Endothelial cell of umbilical vein (primary cell): ENCODE measurements around the gene AVL9.

Source experiments
- EZH2 ChIP-seq: IDR thresholded peaks from 2 replicates; pipeline ENCODE4 v1.6.1; 2012; ENCODE audit warnings: borderline replicate concordance, low read depth, mild to moderate bottlenecking, moderate library complexity, low read length, inconsistent platforms; ENCODE audit not compliant: severe bottlenecking
- POLR2A ChIP-seq: IDR thresholded peaks from 2 replicates; pipeline ENCODE4 v1.6.1; 2012; ENCODE audit warnings: low read depth, mild to moderate bottlenecking, control low read depth, low read length
- TF ChIP-seq, protein P1 (sequence below), 2 donors: IDR thresholded peaks; 1 replicate in 1 of 2; 2 replicates in 1 of 2; pipeline ENCODE4 v1.5.1; 2011; ENCODE audit warnings: low read length in 2 of 2, mild to moderate bottlenecking in 2 of 2, moderate library complexity in 2 of 2, control low read depth in 1 of 2, inconsistent platforms in 1 of 2, low read depth in 1 of 2; ENCODE audit not compliant: insufficient read depth in 1 of 2; ENCODE audit errors: extremely low read depth in 1 of 2
- TF ChIP-seq, protein P2 (sequence below): IDR thresholded peaks from 2 replicates; pipeline ENCODE4 v1.6.1; 2011; ENCODE audit not compliant: insufficient read depth, insufficient read length

DNA sequence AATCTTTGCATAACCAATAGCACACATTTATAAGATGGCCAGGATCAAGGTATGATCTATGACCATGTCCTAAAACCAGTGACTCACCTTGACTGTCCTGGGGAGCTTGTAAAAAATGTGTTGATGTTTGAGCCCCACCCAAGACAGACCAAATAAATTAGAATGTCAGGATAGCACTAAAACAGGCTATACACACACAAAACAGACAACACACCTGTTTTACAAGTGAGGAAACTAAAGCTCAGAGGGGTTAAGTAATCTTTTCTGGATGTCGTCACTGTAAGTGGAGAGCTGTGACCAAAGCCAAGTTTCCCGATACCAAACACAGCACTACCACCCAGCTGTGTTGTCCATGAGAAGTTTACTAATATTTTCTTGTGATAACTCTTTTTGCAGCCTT, 84.5 kb downstream of the AVL9 start:
- TF ChIP-seq, protein P1, sequence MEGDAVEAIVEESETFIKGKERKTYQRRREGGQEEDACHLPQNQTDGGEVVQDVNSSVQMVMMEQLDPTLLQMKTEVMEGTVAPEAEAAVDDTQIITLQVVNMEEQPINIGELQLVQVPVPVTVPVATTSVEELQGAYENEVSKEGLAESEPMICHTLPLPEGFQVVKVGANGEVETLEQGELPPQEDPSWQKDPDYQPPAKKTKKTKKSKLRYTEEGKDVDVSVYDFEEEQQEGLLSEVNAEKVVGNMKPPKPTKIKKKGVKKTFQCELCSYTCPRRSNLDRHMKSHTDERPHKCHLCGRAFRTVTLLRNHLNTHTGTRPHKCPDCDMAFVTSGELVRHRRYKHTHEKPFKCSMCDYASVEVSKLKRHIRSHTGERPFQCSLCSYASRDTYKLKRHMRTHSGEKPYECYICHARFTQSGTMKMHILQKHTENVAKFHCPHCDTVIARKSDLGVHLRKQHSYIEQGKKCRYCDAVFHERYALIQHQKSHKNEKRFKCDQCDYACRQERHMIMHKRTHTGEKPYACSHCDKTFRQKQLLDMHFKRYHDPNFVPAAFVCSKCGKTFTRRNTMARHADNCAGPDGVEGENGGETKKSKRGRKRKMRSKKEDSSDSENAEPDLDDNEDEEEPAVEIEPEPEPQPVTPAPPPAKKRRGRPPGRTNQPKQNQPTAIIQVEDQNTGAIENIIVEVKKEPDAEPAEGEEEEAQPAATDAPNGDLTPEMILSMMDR (IDR thresholded peaks at IDR 0.05; ENCODE audit: extremely low read depth in 1 of 2, insufficient read depth in 1 of 2, low read depth in 1 of 2, low read length in 2 of 2), result no peak
- TF ChIP-seq EZH2 (no peak), POLR2A (no peak)
- TF ChIP-seq, protein P2, sequence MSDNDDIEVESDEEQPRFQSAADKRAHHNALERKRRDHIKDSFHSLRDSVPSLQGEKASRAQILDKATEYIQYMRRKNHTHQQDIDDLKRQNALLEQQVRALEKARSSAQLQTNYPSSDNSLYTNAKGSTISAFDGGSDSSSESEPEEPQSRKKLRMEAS, result no peak
